GM23338 (cell line): Measurements from ENCODE around the gene FGD4. TPM values are rescaled to one million over a fixed set of nuclear protein-coding genes. Genes with fewer than 3 reads are reported as not detected.
A peak's percentile ranks its signal among the peaks of the same experiment; 100 is the strongest.

Experiments
- ATAC-seq: fragments of 200-7000 bp; cut with Tn5 transposase; 3 replicates; pipeline ENCODE4 v1.9.1; 2020
- DNase-seq: peaks from one replicate; pipeline ENCODE4 v3.0.0-alpha.2; 2015; ENCODE audit warnings: low spot score
- H2AFZ ChIP-seq: fragments of 200-600 bp; sonication (generic); 2 replicates; pipeline ENCODE4 v1.8.0; 2016; ENCODE audit warnings: antibody characterized with exemption, mild to moderate bottlenecking, moderate library complexity
- H3F3A ChIP-seq: fragments of 200-600 bp; sonication (generic); replicated peaks from 2 replicates; pipeline ENCODE4 v1.8.0; 2017; ENCODE audit warnings: antibody characterized with exemption, mixed run types, low read depth
- H3K27ac ChIP-seq: fragments of 200-600 bp; sonication (generic); 2 replicates; pipeline ENCODE4 v1.6.1; 2016; ENCODE audit warnings: low read depth
- H3K27me3 ChIP-seq: fragments of 200-600 bp; sonication (generic); 2 replicates; pipeline ENCODE4 v1.8.0; 2016; ENCODE audit warnings: mild to moderate bottlenecking, mixed run types, moderate library complexity; ENCODE audit not compliant: insufficient read depth
- H3K36me3 ChIP-seq: fragments of 200-600 bp; sonication (generic); 2 replicates; pipeline ENCODE4 v1.8.0; 2016; ENCODE audit warnings: mild to moderate bottlenecking; ENCODE audit not compliant: insufficient read depth
- H3K4me1 ChIP-seq: fragments of 200-600 bp; sonication (generic); 2 replicates; pipeline ENCODE4 v1.8.0; 2016; ENCODE audit warnings: mild to moderate bottlenecking, moderate library complexity; ENCODE audit not compliant: insufficient read depth
- H3K4me2 ChIP-seq: fragments of 200-600 bp; sonication (generic); 2 replicates; pipeline ENCODE4 v1.7.1; 2017; ENCODE audit warnings: mixed run types
- H3K4me3 ChIP-seq: fragments of 200-600 bp; sonication (generic); 2 replicates; pipeline ENCODE4 v1.6.1; 2016; ENCODE audit warnings: mixed run types
- H3K79me2 ChIP-seq: fragments of 200-600 bp; sonication (generic); replicated peaks from 2 replicates; pipeline ENCODE4 v1.8.0; 2017; ENCODE audit warnings: mild to moderate bottlenecking; ENCODE audit not compliant: insufficient read depth
- H3K9me2 ChIP-seq: fragments of 200-600 bp; sonication (generic); 2 replicates; pipeline ENCODE4 v1.8.0; 2017; ENCODE audit not compliant: insufficient read depth
- H4K20me1 ChIP-seq: fragments of 200-600 bp; sonication (generic); replicated peaks from 2 replicates; pipeline ENCODE4 v1.8.0; 2017; ENCODE audit warnings: mild to moderate bottlenecking; ENCODE audit not compliant: insufficient read depth
- H3K27ac Mint-ChIP-seq: 2 replicates; pipeline ENCODE4 v1.8.0; 2020; ENCODE audit warnings: inconsistent platforms, mild to moderate bottlenecking, moderate library complexity, mixed read lengths
- H3K27me3 Mint-ChIP-seq: 3 replicates; pipeline ENCODE4 v1.8.0; 2022; ENCODE audit warnings: low read depth, mild to moderate bottlenecking, moderate library complexity, mixed read lengths, inconsistent platforms; ENCODE audit not compliant: insufficient read depth, poor library complexity
- H3K36me3 Mint-ChIP-seq: 3 replicates; pipeline ENCODE4 v1.8.0; 2021; ENCODE audit warnings: low read depth, mild to moderate bottlenecking, inconsistent platforms, moderate library complexity, mixed read lengths
- H3K4me1 Mint-ChIP-seq: 3 replicates; pipeline ENCODE4 v1.8.0; 2020; ENCODE audit warnings: mild to moderate bottlenecking, inconsistent platforms, mixed read lengths
- H3K4me3 Mint-ChIP-seq: 3 replicates; pipeline ENCODE4 v1.8.0; 2021; ENCODE audit warnings: moderate library complexity, mild to moderate bottlenecking, inconsistent platforms, mixed read lengths
- H3K9me3 Mint-ChIP-seq: 3 replicates; pipeline ENCODE4 v1.8.0; 2020; ENCODE audit warnings: moderate library complexity, mild to moderate bottlenecking, inconsistent platforms, mixed read lengths
- CREB1 ChIP-seq: fragments of 250-450 bp; sonication (Bioruptor Pico); IDR thresholded peaks from 2 replicates; pipeline ENCODE4 v1.5.0; 2020; ENCODE audit warnings: low read depth, mild to moderate bottlenecking, moderate library complexity
- CTCF ChIP-seq, 2 experiments: fragments of 200-600 bp in 1 of 2; sonication (generic) in 1 of 2; conservative IDR thresholded peaks; 2 replicates each; pipeline versions ENCODE4 v1.5.1 to v1.6.1; 2016 to 2017; ENCODE audit warnings: antibody characterized with exemption in 2 of 2, low read depth in 2 of 2, mild to moderate bottlenecking in 2 of 2, moderate library complexity in 1 of 2
- ETS1 ChIP-seq: IDR thresholded peaks from 2 replicates; pipeline ENCODE4 v1.6.1; 2016; ENCODE audit warnings: antibody characterized with exemption
- EZH2phosphoT487 ChIP-seq: fragments of 200-600 bp; sonication (generic); IDR thresholded peaks from one replicate; pipeline ENCODE4 v1.8.1; 2018; ENCODE audit warnings: antibody characterized with exemption; ENCODE audit not compliant: unreplicated experiment
- JUNB ChIP-seq: IDR thresholded peaks from one replicate; pipeline ENCODE4 v1.6.1; 2016; ENCODE audit warnings: antibody characterized with exemption; ENCODE audit not compliant: unreplicated experiment
- NANOG ChIP-seq: IDR thresholded peaks from 2 replicates; pipeline ENCODE4 v1.6.1; 2016; ENCODE audit warnings: antibody characterized with exemption, borderline replicate concordance
- POLR2AphosphoS5 ChIP-seq: IDR thresholded peaks from 2 replicates; pipeline ENCODE4 v1.6.1; 2016; ENCODE audit warnings: antibody characterized with exemption, low read depth
- REST ChIP-seq: IDR thresholded peaks from one replicate; pipeline ENCODE4 v1.6.1; 2018; ENCODE audit warnings: antibody characterized with exemption; ENCODE audit not compliant: unreplicated experiment
- ZNF114 ChIP-seq: fragments of 250-450 bp; sonication (Bioruptor Pico); IDR thresholded peaks from 2 replicates; pipeline ENCODE4 v1.5.0; 2020; ENCODE audit warnings: mild to moderate bottlenecking, moderate library complexity
- ZNF331 ChIP-seq: fragments of 250-450 bp; sonication (Bioruptor Pico); IDR thresholded peaks from 2 replicates; pipeline ENCODE4 v1.5.0; 2020; ENCODE audit warnings: low read depth, mild to moderate bottlenecking, moderate library complexity
- polyA plus RNA-seq: library from polyadenylated mRNA; unstranded; fragments of >200 nt; fragmentation: Nextera tagmentation; extraction: Ambion mirVana; gene quantifications from 2 replicates; pipeline ENCODE4 v1.2.1, GENCODE V29; 2016
- total RNA-seq: library from RNA; depleted of rRNA; stranded (reverse); fragments of >200 nt; shearing (Covaris generic); gene quantifications from 2 replicates; pipeline ENCODE4 v1.2.3, GENCODE V29; 2014

The FGD4 gene
- total and polyA plus RNA-seq, 2 experiments from 2014 or later: 24.3 to 54.3 TPM

- TF ChIP-seq CTCF (conservative IDR thresholded peaks at IDR 0.05; ENCODE audit: low read depth in 2 of 2) (no peak), JUNB (no peak), NANOG (no peak)
Measured at GRCh38 chr12:32558903-32559302, 159.5 kb downstream of the FGD4 start (continued).

- H3K4me1 ChIP-seq: peaks cover 28% of the 10 kb centered on the region
- no peak overlapping the region for H3K27ac Mint-ChIP-seq
- peak overlapping the region; percentile 15; the same call in 1 of the 2 replicates for H3K27ac ChIP-seq
- H3K4me3 Mint-ChIP-seq: no peak overlapping the region
- peaks cover 3% of the 10 kb centered on the region for H4K20me1 ChIP-seq
- no peak overlapping the region for H3K4me2 ChIP-seq
- peaks cover 30% of the 10 kb centered on the region for H3K36me3 Mint-ChIP-seq
- ATAC-seq (no peak), DNase-seq (no peak)
- no peak overlapping the region for H2AFZ ChIP-seq
- H3K4me3 ChIP-seq: no peak overlapping the region
- peaks cover 2% of the 10 kb centered on the region; the same call in 1 of the 2 replicates for H3K36me3 ChIP-seq
- peaks cover 29% of the 10 kb centered on the region for H3K4me1 Mint-ChIP-seq
- H3K27me3 ChIP-seq: no peaks in the 10 kb centered on the region
- H3K9me2 ChIP-seq: no peaks in the 10 kb centered on the region
- peaks cover 19% of the 10 kb centered on the region for H3K9me3 Mint-ChIP-seq
- peaks cover 84% of the 10 kb centered on the region for H3K79me2 ChIP-seq
- H3K27me3 Mint-ChIP-seq: peaks cover 3% of the 10 kb centered on the region
- H3F3A ChIP-seq: no peaks in the 10 kb centered on the region
- TF ChIP-seq EZH2phosphoT487: no peak
- no peak for TF ChIP-seq ZNF331 (CRISPR knock-in tag)
- no peak for TF ChIP-seq ETS1
- no peak for TF ChIP-seq REST
- TF ChIP-seq JUNB: no peak
- no peak for TF ChIP-seq POLR2AphosphoS5
- no peak for TF ChIP-seq CREB1 (CRISPR knock-in tag)
- no peak for TF ChIP-seq ZNF114 (CRISPR knock-in tag)
- no peak for TF ChIP-seq CTCF (conservative IDR thresholded peaks at IDR 0.05; ENCODE audit: low read depth in 2 of 2)
- no peak for TF ChIP-seq NANOG
Measured at GRCh38 chr12:32559434-32559833, 160.1 kb downstream of the FGD4 start.
